ENCODE results near the gene AMBRA1.

- TF ChIP-seq POLR2A (IDR thresholded peaks at IDR 0.05; ENCODE audit: low read depth, low read length) (no peak), FOS (IDR thresholded peaks at IDR 0.05; ENCODE audit: borderline replicate concordance, insufficient read depth, low read length) (no peak), EZH2 (IDR thresholded peaks at IDR 0.05; ENCODE audit: borderline replicate concordance, low read depth, low read length, severe bottlenecking) (no peak)
- TF ChIP-seq, protein P1, sequence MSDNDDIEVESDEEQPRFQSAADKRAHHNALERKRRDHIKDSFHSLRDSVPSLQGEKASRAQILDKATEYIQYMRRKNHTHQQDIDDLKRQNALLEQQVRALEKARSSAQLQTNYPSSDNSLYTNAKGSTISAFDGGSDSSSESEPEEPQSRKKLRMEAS (IDR thresholded peaks at IDR 0.05; ENCODE audit: insufficient read depth, insufficient read length): no peak
- TF ChIP-seq, protein P2, sequence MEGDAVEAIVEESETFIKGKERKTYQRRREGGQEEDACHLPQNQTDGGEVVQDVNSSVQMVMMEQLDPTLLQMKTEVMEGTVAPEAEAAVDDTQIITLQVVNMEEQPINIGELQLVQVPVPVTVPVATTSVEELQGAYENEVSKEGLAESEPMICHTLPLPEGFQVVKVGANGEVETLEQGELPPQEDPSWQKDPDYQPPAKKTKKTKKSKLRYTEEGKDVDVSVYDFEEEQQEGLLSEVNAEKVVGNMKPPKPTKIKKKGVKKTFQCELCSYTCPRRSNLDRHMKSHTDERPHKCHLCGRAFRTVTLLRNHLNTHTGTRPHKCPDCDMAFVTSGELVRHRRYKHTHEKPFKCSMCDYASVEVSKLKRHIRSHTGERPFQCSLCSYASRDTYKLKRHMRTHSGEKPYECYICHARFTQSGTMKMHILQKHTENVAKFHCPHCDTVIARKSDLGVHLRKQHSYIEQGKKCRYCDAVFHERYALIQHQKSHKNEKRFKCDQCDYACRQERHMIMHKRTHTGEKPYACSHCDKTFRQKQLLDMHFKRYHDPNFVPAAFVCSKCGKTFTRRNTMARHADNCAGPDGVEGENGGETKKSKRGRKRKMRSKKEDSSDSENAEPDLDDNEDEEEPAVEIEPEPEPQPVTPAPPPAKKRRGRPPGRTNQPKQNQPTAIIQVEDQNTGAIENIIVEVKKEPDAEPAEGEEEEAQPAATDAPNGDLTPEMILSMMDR (IDR thresholded peaks at IDR 0.05; ENCODE audit: extremely low read depth in 1 of 2, insufficient read depth in 1 of 2, low read depth in 1 of 2, low read length in 2 of 2): no peak
These were observed 58.1 kb downstream of the AMBRA1 start for GRCh38 chr11:46535688-46536087.
